ENCODE data around the gene ACSF3.
"Not testable (repeated sequence)": the region's sequence is repeated elsewhere in the genome, so short reads cannot be mapped to it uniquely, and the experiment has no call there.

DNA sequence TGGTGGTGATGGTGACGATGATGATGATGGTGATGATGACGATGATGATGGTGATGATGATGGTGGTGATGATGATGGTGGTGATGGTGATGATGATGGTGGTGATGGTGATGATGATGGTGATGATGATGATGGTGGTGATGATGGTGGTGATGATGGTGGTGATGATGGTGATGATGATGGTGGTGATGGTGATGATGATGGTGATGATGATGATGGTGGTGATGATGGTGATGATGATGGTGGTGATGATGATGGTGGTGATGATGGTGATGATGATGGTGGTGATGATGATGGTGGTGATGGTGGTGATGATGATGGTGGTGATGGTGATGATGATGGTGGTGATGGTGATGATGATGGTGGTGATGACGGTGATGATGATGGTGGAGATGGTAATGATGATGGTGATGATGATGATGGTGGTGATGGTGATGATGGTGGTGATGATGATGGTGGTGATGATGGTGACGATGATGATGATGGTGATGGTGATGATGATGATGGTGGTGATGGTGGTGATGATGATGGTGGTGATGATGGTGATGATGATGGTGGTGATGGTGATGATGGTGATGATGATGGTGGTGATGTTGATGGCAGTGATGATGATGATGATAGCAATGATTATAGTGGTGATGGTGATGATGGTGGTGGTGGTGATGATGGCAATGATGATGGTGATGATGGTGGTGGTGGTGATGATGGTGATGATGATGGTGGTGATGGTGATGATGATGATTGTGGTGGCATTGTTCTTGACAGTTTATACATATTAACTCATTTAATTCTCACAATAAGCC is 24.6 kb upstream of the ACSF3 start:
- TF ChIP-seq, protein P1, sequence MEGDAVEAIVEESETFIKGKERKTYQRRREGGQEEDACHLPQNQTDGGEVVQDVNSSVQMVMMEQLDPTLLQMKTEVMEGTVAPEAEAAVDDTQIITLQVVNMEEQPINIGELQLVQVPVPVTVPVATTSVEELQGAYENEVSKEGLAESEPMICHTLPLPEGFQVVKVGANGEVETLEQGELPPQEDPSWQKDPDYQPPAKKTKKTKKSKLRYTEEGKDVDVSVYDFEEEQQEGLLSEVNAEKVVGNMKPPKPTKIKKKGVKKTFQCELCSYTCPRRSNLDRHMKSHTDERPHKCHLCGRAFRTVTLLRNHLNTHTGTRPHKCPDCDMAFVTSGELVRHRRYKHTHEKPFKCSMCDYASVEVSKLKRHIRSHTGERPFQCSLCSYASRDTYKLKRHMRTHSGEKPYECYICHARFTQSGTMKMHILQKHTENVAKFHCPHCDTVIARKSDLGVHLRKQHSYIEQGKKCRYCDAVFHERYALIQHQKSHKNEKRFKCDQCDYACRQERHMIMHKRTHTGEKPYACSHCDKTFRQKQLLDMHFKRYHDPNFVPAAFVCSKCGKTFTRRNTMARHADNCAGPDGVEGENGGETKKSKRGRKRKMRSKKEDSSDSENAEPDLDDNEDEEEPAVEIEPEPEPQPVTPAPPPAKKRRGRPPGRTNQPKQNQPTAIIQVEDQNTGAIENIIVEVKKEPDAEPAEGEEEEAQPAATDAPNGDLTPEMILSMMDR (IDR thresholded peaks at IDR 0.05) = not testable (repeated sequence)
- TF ChIP-seq EZH2, EZH2phosphoT487 (IDR thresholded peaks at IDR 0.05): not testable (repeated sequence)

Measured in neural progenitor cell (in vitro differentiated cells).